Measurements from ENCODE around the gene NPAS4.

- TF ChIP-seq CTCF (IDR thresholded peaks at IDR 0.05) (no peak), POLR2A (IDR thresholded peaks at IDR 0.05) (no peak)
Measured at GRCh38 chr11:66412110-66412509, 8.7 kb upstream of the NPAS4 start.
